ENCODE data around the gene TJAP1.
"Not testable (repeated sequence)": the region's sequence is repeated elsewhere in the genome, so short reads cannot be mapped to it uniquely, and the experiment has no call there.

The TJAP1 gene

GRCh38 chr6:43506171-43506570 is 28.8 kb downstream of the TJAP1 start:
- no peak for DNase-seq

GRCh38 chr6:43506667-43507471 is 29.5 kb downstream of the TJAP1 start:
- peak; percentile 65 for DNase-seq

GRCh38 chr6:43508481-43509141 is 31.2 kb downstream of the TJAP1 start:
- no peak for DNase-seq

- no peak for DNase-seq
Observed at GRCh38 chr6:43509142-43509983, 32.0 kb downstream of the TJAP1 start.

GRCh38 chr6:43509984-43510826 is 32.8 kb downstream of the TJAP1 start, which contains the start of gene LRRC73:
TSS of gene LRRC73 (minus strand) at chr6:43510346. CDS start at chr6:43509785, 561 bp downstream.
- DNase-seq = peak; percentile 68

GRCh38 chr6:43510827-43511163 is 33.4 kb downstream of the TJAP1 start:
- no peak for DNase-seq

- no peak for DNase-seq
Observed at GRCh38 chr6:43511824-43512415, 34.5 kb downstream of the TJAP1 start.

GRCh38 chr6:43515808-43516207 is 38.4 kb downstream of the TJAP1 start:
- no peak for DNase-seq

- DNase-seq = no peak
Observed at GRCh38 chr6:43516367-43516696, 39.0 kb downstream of the TJAP1 start.

- peak; percentile 94 for DNase-seq
Observed at GRCh38 chr6:43516697-43517504, 39.5 kb downstream of the TJAP1 start, which contains the start of the genes POLR1C and YIPF3. TSS of gene POLR1C (plus strand) at chr6:43517089. CDS start at chr6:43517110, 21 bp downstream. TSS of gene YIPF3 (minus strand) at chr6:43516926. CDS start at chr6:43516807, 119 bp downstream.

- DNase-seq = no peak
Observed at GRCh38 chr6:43517505-43518357, 40.4 kb downstream of the TJAP1 start.

- no peak for DNase-seq
Observed at GRCh38 chr6:43520097-43520496, 42.7 kb downstream of the TJAP1 start.

GRCh38 chr6:43521836-43522235 is 44.5 kb downstream of the TJAP1 start:
- DNase-seq = no peak

GRCh38 chr6:43522547-43523261 is 45.3 kb downstream of the TJAP1 start:
- no peak for DNase-seq

GRCh38 chr6:43523284-43523683 is 45.9 kb downstream of the TJAP1 start:
- DNase-seq = no peak

GRCh38 chr6:43524483-43524961 is 47.2 kb downstream of the TJAP1 start:
- no peak for DNase-seq

GRCh38 chr6:43532201-43532600 is 54.8 kb downstream of the TJAP1 start:
- DNase-seq = no peak

- DNase-seq = not testable (repeated sequence)
Observed at GRCh38 chr6:43538986-43539385, 61.6 kb downstream of the TJAP1 start.

- not testable (repeated sequence) for DNase-seq
Observed at GRCh38 chr6:43539409-43539808, 62.0 kb downstream of the TJAP1 start.

All from activated effector memory CD4-positive, alpha-beta T cell treated with Interleukin-2 at 50 U/mL for 16 hours (primary cell).